GM18873 (cell line): ENCODE data around the gene UBP1.

Source experiments
- ATAC-seq: cut with Tn5 transposase; IDR thresholded peaks from one replicate; pipeline ENCODE4 v1.9.1; 2021; ENCODE audit warnings: mild to moderate bottlenecking, moderate library complexity, moderate number of reproducible peaks; ENCODE audit not compliant: unreplicated experiment, low FRiP score

UBP1 gene

DNA sequence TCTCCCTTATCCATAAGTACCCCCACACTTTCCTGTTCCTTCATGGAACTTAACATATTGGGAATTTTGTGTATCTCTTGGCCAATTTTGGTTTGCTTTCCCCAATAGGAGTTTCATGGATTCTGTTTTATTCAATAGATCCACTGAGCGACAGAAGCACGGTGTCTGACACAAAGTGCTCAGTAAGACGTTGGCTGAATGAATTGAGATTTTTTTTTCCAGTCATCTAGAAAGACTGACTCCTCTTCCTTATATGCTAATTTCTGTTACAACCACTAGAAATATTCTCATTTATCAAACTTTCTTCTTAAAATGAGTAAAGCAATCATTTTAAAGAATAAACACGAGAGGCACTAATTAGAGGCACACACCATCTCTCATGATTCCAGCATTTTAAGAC, 48.1 kb downstream of the UBP1 start:
- ATAC-seq, result no peak

DNA sequence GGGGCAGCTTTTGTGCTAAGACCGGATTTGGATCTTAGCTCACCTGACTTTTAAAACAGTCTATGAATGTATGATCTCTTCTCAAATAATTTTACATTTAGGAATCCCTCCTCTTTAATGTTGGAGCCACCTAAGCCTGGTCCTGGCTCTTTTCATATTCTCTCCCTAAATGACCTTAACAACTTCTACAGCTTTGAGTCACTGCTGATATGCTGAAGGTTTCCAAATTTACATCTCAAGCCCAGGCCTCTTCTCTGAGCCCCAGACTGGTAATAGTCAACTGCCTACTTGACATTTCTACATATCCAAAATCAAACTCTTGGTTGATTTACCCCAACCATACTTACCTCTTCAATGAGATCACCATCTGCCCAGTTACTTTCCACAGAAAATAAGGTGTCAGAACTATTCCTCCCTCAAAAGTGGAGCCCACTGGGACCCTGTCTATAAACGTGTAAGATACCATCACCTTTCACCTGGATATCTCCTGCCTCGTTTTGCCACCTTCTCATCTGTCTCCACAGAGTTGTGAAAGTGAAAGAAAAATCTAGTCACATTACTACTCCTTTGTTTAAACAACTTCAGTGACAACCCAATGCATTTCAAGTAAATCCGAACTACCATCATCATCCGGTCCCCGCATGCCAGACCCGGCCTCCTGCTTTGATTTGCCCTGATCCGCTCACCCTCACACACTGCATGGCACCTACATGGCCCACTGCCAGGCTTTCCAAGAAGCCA, 48.8 kb downstream of the UBP1 start:
- no peak for ATAC-seq

GRCh38 chr3:33389908-33390307, 50.3 kb downstream of the UBP1 start:
- no peak for ATAC-seq

DNA sequence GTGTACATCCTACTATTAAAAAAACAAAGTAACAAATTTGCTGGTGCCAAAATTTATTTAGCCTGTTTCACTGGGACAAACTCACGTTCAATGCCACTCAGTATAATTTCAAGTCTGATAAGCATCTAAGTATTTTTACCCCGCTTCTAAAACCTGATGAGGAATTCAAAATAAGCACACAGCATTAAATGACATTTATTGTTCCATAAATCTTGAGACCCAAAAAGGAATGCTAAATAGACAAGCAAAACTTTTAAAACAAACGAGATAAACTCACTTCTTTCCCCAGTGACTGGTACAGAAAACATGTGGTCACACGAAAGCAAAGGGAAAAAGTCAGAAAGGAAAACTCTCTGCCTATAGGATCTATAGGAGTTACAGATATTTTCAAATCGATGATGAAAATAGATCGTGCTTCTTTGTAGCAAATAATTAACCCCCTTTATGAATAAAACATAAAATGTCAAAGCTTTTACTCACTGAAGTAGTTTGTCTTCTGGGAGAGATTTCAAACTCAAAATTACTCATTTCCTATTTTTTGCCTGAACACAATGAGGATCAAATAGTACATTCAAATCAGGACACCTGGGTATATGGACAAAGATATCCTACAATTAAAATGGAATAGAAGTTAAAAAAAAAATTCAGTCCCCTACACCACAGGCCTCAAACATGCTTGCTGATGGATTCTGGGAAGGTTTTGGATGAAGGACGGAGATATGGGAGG, 51.7 kb downstream of the UBP1 start:
- ATAC-seq, result no peak

- no peak for ATAC-seq
These were observed 53.6 kb downstream of the UBP1 start for GRCh38 chr3:33386631-33387030.

GRCh38 chr3:33385423-33385822, 54.8 kb downstream of the UBP1 start:
- ATAC-seq, result no peak

DNA sequence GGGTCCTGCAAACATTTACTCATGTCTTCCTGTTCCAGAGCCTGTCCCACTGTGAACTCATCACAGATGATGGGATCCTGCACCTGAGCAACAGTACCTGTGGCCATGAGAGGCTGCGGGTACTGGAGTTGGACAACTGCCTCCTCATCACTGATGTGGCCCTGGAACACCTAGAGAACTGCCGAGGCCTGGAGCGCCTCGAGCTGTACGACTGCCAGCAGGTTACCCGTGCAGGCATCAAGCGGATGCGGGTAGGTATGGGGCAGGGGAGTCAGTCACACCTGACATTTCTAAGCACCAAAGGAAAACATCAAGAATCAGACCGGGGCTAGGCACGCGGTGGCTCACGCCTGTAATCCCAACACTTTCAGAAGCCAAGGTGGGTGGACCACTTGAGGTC, 56.3 kb downstream of the UBP1 start:
- ATAC-seq, result no peak

DNA sequence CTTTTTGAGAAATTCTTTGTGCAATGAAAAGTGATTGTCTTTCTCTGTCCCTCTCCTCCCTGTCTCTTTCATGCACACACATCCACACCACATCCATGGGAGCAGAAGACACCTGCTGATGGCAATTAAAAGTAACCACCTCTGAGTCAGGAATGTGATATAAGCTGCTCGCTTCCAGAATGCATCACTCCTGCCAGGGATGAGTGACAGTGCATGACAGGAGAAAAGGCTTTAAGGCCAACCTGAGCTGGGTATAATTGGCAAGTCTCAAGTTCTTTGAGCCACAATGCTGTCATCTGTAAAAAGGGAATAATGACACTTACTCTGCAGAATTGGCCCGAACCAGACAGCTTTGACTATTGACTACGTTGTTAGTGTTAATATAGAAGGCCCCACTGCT, 59.6 kb downstream of the UBP1 start:
- no peak for ATAC-seq

DNA sequence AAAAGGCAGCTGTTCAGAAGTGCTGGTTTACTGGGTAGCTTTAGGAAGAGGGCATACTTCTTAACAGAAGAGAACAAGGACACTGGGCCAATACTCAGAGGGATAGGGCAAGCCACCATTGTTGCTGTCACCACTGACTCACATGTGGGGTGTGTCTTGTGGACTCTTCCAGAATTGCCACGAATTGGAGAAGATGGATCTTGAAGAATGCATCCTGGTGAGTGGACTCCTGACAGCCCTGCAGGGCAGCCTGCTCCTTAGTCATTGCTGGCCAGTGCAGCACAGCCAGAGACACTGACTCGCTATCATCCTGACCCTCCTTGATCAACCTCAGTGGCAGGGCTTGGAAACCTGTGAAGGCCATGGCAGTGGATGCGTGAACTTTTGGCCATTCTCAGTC, 62.3 kb downstream of the UBP1 start:
- ATAC-seq, result no peak

GRCh38 chr3:33377489-33377888, 62.7 kb downstream of the UBP1 start:
- ATAC-seq, result no peak

- no peak for ATAC-seq
These were observed 67.1 kb downstream of the UBP1 start for GRCh38 chr3:33373082-33373437.

DNA sequence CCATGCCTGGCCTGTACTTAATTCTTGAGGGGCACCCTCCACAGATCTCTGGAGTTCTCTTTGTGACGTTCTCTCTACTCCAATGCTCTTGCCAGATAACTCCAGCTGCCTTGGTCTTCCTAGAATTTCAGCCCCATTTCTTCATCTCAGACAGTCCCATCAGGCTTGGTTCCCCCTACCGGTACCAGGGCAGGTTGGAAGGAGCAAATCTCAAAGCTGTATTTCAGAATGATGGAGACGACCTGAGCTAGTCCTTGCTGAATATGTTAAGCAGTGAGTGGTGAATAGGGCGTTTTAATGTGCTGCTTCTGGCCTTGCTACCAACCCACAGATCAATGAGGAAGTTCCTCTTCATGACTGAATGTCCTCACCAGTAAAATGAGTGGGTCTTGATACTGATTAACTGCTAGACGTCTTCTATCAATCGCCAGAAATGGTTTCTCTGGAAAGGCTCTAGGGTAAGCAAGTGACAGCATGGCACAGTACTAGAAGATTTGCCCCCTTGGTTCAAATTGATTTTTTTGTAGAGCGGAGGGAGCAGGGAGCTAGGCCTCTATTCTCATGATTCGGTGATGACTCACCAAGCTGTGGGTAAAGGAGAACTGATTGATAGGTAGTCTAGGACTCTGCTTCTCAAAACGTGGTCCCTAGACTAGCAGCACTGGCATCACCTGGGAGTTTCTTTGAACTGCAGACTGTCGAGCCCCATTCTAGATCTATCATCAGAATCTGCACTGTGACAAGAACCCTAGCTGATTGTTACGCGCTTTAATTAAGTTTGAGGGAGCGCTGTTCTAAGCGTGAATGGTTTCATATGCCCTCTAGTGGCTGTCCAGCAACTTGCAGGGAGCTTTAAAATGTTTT, 67.8 kb downstream of the UBP1 start:
- no peak for ATAC-seq

DNA sequence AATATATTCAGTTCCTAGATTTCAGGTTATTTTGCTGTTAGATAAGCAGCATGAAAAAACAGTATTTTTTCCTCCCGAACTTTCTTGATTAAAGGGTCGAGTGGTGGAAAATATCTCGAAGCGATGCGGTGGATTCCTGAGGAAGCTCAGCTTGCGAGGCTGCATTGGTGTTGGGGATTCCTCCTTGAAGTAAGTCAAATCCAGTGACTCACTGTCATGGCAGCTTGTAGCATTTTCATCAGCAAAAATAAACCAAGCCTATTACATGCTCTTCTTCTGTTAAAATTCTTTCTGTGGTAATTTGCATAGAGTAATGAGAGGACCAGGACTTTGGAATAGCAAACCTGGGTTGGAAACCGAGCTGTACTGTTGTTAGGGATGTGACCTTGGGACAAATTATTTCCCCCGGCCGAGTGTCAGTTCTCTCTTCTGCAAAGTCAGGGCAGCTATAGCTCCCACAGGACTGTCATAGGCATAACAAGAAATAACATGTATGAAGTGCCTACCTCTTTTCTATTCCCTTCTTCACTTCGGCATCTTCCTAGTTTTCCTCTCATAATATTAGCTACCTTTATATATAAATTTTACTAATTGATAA, 75.6 kb downstream of the UBP1 start:
- ATAC-seq, result no peak

GRCh38 chr3:33364060-33364459, 76.1 kb downstream of the UBP1 start:
- ATAC-seq, result no peak

- ATAC-seq, result no peak
These were observed 76.9 kb downstream of the UBP1 start for GRCh38 chr3:33363113-33363800.

DNA sequence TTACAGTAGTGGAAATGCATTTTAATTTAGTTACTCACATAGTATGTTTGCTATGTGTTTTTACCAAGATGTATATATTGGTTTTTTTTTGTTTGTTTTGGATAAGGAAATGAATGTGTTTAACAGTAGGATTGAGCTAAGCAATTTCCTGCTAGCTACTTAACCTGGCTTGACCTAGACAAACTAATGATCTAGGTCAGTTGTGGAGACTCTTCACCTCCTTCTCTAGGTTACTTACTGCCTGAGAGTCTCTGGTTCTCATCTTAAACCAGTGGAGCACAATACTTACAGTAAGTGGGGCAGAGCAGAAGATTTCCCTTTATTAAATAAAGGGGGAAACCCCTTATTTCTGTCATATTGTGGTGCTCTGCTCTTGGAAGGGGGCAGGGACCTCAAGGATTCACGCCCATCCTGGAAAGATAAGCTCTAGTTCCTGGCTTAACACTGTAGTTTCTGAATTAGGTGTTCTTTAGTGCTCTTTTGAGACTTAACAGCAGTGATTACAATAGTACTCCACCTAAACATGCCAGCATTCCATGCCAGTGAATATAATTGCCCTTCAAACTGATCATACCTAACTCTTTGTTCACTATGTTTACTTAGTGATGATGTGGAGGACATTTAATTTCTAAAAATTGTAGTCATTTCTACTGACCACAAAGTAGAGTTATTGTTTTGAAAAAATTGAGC, 79.9 kb downstream of the UBP1 start:
- no peak for ATAC-seq

DNA sequence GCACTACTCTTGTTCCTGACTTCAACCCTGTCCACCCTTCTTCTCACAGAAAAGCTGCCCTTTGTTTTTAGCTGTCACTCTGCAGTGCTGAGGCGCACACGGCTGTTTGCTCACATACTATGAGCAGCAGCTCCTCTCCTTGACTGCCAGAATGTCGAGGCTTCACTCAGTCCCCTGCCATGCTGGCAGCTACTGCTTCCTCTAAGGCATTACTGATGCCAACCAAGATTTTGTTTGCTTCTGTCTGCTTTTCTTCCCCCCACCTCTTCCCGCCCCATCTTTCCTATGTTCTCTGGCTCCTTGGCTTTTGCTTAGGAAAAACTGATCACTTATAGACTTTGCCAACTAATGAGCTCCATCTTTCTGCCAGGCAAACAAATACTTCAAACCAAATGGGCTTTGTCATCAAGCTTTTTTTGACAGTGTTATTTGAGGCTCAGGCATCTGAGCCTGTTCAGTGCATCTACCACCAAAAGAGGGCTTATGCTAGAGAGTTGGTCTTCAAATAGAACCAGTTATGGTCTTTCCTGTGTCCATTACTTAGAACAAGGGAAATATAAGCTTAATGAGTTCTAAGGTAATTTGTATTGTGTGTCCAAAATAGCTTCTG, 81.9 kb downstream of the UBP1 start:
- no peak for ATAC-seq

DNA sequence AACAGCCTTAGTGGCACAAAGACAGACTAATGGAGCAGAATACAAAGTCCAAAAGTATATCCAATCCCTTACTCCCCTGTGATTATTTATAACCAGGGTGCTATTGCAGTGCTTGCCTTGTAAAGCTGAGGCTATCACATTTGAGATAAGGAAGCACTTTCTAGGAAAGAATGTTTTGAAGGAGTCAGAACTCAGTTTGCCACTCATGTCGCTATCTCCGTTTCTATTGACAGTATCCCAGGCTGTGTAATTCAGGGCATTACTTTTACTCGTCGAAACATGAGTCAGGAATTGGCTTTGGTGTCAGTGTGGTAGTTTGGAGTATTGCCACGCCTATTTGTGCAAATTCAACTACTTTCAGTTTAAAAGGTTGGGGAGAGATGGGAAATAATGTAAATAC, 84.6 kb downstream of the UBP1 start:
- no peak for ATAC-seq

GRCh38 chr3:33339758-33340157, 100.4 kb downstream of the UBP1 start:
- no peak for ATAC-seq
